ENCODE results near the gene CERS4.

DNA sequence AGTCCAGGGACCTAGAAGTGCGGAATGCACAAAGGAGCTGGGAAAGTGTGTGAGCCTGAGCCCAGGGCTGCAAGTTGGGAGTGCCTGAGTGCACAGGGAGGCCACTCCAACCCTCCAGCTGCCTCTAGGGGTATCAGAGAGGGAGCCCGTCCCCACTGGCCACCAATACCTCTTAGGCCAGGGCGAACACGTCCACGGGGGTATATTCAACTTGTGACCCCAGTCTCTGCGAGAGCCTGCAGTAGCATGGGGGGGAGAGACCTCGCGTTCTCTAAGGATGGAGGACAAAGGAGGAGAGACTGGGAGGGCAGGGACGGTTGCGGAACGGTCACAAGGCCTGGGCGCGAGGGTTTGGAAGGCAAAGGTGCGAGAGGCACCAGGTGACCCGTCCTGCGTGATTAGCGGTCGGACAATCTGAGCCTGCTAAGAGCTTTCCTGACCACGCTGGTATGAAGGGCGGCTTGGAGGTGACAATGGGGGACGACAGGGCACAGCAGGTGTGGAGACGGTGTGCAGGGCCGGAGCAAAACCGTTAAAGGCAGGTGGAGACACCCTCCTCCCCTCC lies 98.3 kb downstream of the CERS4 start:
- TF ChIP-seq, protein P1, sequence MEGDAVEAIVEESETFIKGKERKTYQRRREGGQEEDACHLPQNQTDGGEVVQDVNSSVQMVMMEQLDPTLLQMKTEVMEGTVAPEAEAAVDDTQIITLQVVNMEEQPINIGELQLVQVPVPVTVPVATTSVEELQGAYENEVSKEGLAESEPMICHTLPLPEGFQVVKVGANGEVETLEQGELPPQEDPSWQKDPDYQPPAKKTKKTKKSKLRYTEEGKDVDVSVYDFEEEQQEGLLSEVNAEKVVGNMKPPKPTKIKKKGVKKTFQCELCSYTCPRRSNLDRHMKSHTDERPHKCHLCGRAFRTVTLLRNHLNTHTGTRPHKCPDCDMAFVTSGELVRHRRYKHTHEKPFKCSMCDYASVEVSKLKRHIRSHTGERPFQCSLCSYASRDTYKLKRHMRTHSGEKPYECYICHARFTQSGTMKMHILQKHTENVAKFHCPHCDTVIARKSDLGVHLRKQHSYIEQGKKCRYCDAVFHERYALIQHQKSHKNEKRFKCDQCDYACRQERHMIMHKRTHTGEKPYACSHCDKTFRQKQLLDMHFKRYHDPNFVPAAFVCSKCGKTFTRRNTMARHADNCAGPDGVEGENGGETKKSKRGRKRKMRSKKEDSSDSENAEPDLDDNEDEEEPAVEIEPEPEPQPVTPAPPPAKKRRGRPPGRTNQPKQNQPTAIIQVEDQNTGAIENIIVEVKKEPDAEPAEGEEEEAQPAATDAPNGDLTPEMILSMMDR (IDR thresholded peaks at IDR 0.05; ENCODE audit: low read length): peak; percentile 21; the same call in 1 of the 2 replicates
- TF ChIP-seq EZH2 (optimal IDR thresholded peaks at IDR 0.05; ENCODE audit: low read depth, low read length): no peak

Measured in MM.1S (cell line).